K562 (cell line): ENCODE results near the gene IKZF3. TPM values are rescaled to one million over a fixed set of nuclear protein-coding genes. Genes with fewer than 3 reads are reported as not detected.

Experiments used
- BRD4 ChIP-seq: fragments of 200-600 bp; sonication (generic); IDR thresholded peaks from 2 replicates; pipeline ENCODE4 v1.6.1; 2017; ENCODE audit warnings: inconsistent platforms
- CBFA2T3 ChIP-seq: fragments of 450-650 bp; IDR thresholded peaks from 2 replicates; pipeline ENCODE4 v1.6.1; 2017
- DPF2 ChIP-seq: fragments of 450-650 bp; IDR thresholded peaks from 2 replicates; pipeline ENCODE4 v1.6.1; 2016
- ETS1 ChIP-seq: conservative IDR thresholded peaks from 2 replicates; pipeline ENCODE4 v1.6.1; 2011; ENCODE audit warnings: low read depth, mild to moderate bottlenecking, low read length; ENCODE audit not compliant: control insufficient read depth
- GTF2F1 ChIP-seq: IDR thresholded peaks from 2 replicates; pipeline ENCODE4 v1.6.1; 2011; ENCODE audit warnings: low read depth, low read length, improper control_type of control experiment
- MEIS2 ChIP-seq: fragments of 450-650 bp; IDR thresholded peaks from 2 replicates; pipeline ENCODE4 v1.6.1; 2014; ENCODE audit warnings: mild to moderate bottlenecking; ENCODE audit not compliant: partially characterized antibody
- NFE2L1 ChIP-seq: fragments of 450-650 bp; IDR thresholded peaks from 2 replicates; pipeline ENCODE4 v1.6.1; 2016; ENCODE audit warnings: missing genetic modification characterization, low read depth, mild to moderate bottlenecking, missing compliant biosample characterization, moderate library complexity, borderline replicate concordance
- SRSF3 ChIP-seq: fragments of 200-400 bp; formaldehyde crosslinking; IDR thresholded peaks from 2 replicates; pipeline ENCODE4 v1.6.1; 2016; ENCODE audit warnings: mild to moderate bottlenecking, low read length, moderate library complexity; ENCODE audit not compliant: insufficient read depth
- TSC22D4 ChIP-seq: fragments of 450-650 bp; IDR thresholded peaks from 2 replicates; pipeline ENCODE4 v1.6.1; 2016; ENCODE audit warnings: missing genetic modification characterization, missing biosample characterization, control low read depth
- YBX1 ChIP-seq: fragments of 450-650 bp; IDR thresholded peaks from 2 replicates; pipeline ENCODE4 v1.7.1; 2016; ENCODE audit warnings: mild to moderate bottlenecking
- ZBTB34 ChIP-seq: fragments of 250-450 bp; sonication (Bioruptor Pico); IDR thresholded peaks from 2 replicates; pipeline ENCODE4 v1.8.0; 2021; ENCODE audit warnings: mild to moderate bottlenecking, moderate library complexity
- ZEB2 ChIP-seq: fragments of 450-650 bp; IDR thresholded peaks from 2 replicates; pipeline ENCODE4 v1.6.1; 2016
- polyA plus RNA-seq, 8 experiments: library from polyadenylated mRNA; depleted of rRNA in 4 of 8; stranded (reverse) in 5 of 8; unstranded in 3 of 8; fragments of >200 nt; fragmentation: Nextera tagmentation in 2 of 8; fragmentation: Illumina TruSeq in 1 of 8; extraction: Ambion mirVana in 2 of 8; extraction: Trizol in 1 of 8; gene quantifications; 2 replicates each; pipeline versions ENCODE4 v1.2.1 to v1.2.3, GENCODE V29; 2011 to 2014; ENCODE audit warnings: inconsistent platforms in 1 of 8, missing spikeins in 1 of 8
- total RNA-seq, 7 experiments: library from RNA; depleted of rRNA in 6 of 7; stranded (reverse); fragments of >200 nt in 6 of 7; fragmentation: Illumina TruSeq in 2 of 7; extraction: Trizol in 2 of 7; gene quantifications; 2 replicates each; pipeline versions ENCODE4 v1.2.1 to v1.2.3, GENCODE V29; 2011 to 2021; ENCODE audit warnings: low replicate concordance in 1 of 7
- TF ChIP-seq, protein P1 (sequence below), 2 experiments: fragments of 450-650 bp in 1 of 2; sonication (generic) in 1 of 2; formaldehyde crosslinking in 1 of 2; IDR thresholded peaks in 1 of 2; conservative IDR thresholded peaks in 1 of 2; 2 replicates each; pipeline versions ENCODE4 v1.6.1 to v1.8.1; 2016 to 2023; ENCODE audit warnings: mild to moderate bottlenecking in 2 of 2, moderate library complexity in 2 of 2, inconsistent platforms in 1 of 2, missing genetic modification reagents in 1 of 2

The IKZF3 gene
- total and polyA plus RNA-seq, 9 of the 15 experiments (the other 6 are each of a cell fraction or from before 2014, with no cell fraction given), result 0.06 to 1.6 (median 0.62) TPM

- TF ChIP-seq ETS1, result no peak
- no peak for TF ChIP-seq GTF2F1
- no peak for TF ChIP-seq TSC22D4 (tag)
- no peak for TF ChIP-seq YBX1
- TF ChIP-seq CBFA2T3, result 0 out of 2 replicates have a peak, but pooled peaks have one; percentile 38
- TF ChIP-seq, protein P1, sequence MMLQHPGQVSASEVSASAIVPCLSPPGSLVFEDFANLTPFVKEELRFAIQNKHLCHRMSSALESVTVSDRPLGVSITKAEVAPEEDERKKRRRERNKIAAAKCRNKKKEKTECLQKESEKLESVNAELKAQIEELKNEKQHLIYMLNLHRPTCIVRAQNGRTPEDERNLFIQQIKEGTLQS (IDR thresholded peaks at IDR 0.05), result peak; percentile 67
- TF ChIP-seq, protein P1 (CRISPR knock-in tag; conservative IDR thresholded peaks at IDR 0.05), result no peak
- no peak for TF ChIP-seq SRSF3
- no peak for TF ChIP-seq NFE2L1 (tag)
- TF ChIP-seq BRD4, result no peak
- peak; percentile 63 for TF ChIP-seq MEIS2
- TF ChIP-seq ZBTB34 (CRISPR knock-in tag), result no peak
- TF ChIP-seq ZEB2, result no peak
- peak; percentile 29; the same call in 1 of the 2 replicates for TF ChIP-seq DPF2
Measured at GRCh38 chr17:39774047-39774446, 90.1 kb downstream of the IKZF3 start (continued).
